ENCODE measurements around the gene SLC40A1.

- TF ChIP-seq, protein P1, sequence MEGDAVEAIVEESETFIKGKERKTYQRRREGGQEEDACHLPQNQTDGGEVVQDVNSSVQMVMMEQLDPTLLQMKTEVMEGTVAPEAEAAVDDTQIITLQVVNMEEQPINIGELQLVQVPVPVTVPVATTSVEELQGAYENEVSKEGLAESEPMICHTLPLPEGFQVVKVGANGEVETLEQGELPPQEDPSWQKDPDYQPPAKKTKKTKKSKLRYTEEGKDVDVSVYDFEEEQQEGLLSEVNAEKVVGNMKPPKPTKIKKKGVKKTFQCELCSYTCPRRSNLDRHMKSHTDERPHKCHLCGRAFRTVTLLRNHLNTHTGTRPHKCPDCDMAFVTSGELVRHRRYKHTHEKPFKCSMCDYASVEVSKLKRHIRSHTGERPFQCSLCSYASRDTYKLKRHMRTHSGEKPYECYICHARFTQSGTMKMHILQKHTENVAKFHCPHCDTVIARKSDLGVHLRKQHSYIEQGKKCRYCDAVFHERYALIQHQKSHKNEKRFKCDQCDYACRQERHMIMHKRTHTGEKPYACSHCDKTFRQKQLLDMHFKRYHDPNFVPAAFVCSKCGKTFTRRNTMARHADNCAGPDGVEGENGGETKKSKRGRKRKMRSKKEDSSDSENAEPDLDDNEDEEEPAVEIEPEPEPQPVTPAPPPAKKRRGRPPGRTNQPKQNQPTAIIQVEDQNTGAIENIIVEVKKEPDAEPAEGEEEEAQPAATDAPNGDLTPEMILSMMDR (IDR thresholded peaks at IDR 0.05; ENCODE audit: low read depth, low read length), result no peak
- TF ChIP-seq, protein P2, sequence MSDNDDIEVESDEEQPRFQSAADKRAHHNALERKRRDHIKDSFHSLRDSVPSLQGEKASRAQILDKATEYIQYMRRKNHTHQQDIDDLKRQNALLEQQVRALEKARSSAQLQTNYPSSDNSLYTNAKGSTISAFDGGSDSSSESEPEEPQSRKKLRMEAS (IDR thresholded peaks at IDR 0.05; ENCODE audit: low read depth, low read length), result no peak
- TF ChIP-seq POLR2A (IDR thresholded peaks at IDR 0.05; ENCODE audit: extremely low read depth, insufficient read length), result no peak
Measured at GRCh38 chr2:189583227-189584198, 2.9 kb upstream of the SLC40A1 start.

Measured in NB4 (cell line).